Hematopoietic multipotent progenitor cell (in vitro differentiated cells): ENCODE results near the gene GALNT4. TPM values are rescaled to one million over a fixed set of nuclear protein-coding genes. Genes with fewer than 3 reads are reported as not detected.

Experiments used
- DNase-seq, 3 donors: peaks; one replicate each; pipeline ENCODE4 v3.0.0-alpha.2; 2011 to 2015; ENCODE audit warnings: low read depth in 2 of 3, low spot score in 2 of 3
- total RNA-seq: library from RNA; depleted of rRNA; stranded (reverse); fragments of >200 nt; gene quantifications from one replicate; pipeline ENCODE4 v1.2.3, GENCODE V29; 2012

The GALNT4 gene
- total RNA-seq, result 5.1 TPM

DNA sequence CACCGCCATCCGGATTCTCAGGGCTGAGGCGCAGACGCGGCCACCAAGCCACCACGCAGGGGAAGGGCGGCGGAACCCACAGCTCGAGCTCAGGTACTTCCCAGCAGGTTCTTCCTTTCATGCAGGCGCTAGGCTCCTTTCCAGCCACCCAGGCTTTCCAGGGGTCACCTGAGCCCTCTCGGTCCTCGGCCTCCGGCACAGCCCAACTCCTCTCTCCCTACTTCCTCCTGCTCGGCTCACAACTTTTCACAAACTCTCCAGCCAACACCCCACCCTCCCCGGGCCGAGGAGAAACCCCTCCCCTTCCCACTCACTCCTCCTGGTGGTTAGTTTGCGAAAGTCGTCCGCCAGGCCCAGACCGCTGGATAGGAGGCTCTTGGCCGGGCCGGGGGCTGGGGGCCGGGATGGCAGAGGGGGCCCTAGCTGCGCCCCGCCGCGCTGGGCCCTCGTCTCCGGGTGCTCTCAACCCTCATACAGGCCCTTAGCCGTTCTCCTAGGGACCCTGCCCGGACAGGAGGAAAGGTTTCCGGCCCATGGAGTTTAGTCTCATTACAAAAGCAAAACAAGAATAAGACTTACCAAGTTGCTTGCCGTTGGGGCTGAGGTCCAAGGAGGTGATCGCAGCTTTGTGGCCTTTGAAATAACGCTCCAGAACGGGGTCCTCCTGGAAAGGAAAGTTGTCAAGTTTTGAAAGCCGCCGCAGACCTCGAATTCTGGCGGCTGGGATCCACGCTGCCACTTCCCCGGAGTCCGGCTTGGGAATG, at the start of gene GALNT4:
GALNT4 (minus strand) TSS at position 256 of the 764 bp plus-strand sequence; CDS start at position 9, 247 bp downstream.
- DNase-seq, result peak; percentile 50 to 94 (median 89)

DNA sequence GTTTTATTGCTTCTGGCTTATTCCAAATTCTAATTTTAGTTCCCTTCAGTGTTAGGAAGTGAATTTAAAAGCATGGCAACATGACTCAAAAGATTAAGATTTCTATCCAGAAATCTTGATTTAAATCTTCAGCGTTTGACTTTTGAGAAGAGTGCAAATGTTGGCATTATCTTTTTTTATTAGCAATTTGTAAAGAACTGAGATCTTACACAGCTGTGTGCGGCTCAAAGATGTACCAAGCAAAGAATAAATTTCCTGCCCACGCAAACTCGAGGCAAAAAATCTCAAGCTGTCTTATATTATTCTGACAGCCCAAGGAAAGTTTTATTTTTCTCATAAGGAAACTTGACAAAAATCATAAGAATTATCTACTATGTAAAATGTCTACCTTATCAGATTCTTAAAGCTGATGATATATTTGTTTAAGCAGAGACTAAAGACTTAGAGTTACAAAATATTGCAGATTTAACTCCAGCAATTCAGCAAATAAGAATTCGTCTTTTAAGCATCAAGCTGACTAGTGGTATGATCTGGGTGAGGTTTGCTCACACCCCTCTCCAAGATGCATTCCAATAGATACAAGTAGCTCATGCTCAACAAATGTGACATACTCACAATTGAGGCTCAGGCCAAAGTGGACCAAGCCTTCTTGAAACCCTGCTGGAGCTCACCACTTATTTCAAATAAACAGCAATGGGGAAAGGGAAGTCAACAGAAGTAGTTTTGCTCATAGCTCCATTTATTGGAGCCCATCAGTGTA, 48.6 kb upstream of the GALNT4 start:
- no peak for DNase-seq

DNA sequence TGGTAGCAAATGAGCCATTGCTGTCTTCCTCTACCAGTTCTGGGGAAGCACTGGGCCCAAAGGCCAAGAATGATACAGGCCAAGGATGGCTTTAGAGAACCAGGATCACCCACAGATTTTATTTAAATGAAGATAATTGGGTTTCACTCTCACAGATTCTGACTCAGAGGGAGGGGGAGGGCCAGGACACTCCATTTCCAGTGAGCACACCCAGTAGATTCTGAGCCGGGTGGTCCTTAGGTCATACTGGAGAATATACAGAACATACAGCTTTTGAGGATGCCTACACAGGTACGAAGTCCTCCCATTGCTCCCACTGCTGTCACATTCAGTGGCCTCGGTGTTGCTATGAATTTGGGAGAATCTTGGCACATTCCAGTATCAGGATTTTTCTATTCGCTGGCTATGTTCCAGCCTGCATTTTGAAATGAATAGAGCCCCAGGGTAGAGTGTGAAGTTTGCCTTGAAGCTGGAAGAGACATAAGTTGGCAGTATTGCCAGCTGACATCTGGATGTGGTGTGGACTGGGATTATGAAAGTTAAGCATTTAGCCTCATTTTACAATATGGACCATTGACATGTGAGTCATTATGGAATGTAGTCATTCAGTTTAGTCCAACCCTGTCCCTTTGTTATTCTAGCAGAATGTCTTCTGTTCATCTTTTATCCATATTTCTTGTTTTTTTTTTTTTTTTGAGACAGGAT, 47.0 kb upstream of the GALNT4 start:
- no peak for DNase-seq

DNA sequence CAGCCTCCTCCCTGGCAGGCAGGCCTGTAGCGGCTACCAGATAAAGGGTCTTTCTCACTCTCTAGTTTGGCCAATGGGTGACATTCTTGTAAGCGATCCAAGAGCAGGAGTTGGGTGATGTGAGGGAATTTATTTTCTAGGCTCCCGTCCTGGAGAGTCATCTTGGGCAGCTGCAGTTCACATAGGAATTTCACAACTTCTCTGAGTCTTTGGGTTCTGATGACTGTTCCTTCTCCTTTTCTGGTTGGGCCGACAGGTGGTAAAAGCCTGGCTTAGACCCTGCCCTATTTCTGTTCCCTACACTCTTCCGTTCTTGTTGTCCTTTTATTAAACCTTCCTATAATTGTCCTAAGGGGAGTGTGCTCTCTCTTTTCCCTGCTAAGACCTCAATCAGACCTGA, 43.9 kb upstream of the GALNT4 start:
- no peak for DNase-seq

DNA sequence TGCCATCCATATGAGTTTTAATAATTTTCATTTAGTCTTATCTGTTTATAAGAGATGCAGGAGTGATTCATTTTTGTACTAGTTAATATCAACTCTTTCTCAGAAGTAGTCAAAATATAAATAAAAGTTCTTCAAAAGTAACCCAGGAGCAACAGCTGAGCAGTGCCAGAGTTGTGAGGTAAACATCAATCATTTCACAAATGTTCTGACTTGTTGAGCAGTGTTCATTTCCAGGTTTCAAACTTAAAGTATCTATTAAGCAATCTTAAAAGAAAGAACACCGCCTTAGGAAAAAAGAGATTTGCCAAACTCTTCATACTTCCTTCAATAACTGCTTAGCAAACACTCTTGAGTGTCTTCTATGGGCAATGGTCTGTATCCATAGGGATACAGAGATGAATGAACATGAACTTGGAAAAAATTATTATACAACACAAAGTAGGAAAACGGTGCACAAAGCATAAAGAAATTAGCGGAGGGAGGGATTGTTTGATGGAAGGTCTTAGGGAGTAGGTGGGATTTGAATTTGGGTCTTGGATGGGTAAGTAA, 43.2 kb upstream of the GALNT4 start:
- DNase-seq, result no peak

DNA sequence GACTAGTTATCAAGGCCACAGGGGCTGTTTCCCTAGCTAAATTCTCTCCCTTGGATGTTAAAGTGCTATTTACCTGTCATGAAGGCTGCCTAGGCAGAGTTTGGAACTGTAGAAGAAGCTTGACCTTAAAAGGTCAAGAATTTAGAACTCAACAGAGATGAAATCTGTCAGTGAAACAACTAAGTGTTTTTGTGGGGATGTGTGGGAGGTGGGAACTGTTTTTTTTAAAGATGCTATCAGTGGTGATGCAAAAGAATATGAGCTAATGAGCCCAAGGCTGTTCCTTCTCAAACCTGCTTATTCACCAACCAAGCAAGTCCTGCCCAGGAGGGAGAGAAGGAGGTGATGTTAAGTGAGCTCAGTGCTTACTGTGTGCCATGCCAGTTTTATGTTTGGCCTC, 42.0 kb upstream of the GALNT4 start:
- DNase-seq, result no peak

DNA sequence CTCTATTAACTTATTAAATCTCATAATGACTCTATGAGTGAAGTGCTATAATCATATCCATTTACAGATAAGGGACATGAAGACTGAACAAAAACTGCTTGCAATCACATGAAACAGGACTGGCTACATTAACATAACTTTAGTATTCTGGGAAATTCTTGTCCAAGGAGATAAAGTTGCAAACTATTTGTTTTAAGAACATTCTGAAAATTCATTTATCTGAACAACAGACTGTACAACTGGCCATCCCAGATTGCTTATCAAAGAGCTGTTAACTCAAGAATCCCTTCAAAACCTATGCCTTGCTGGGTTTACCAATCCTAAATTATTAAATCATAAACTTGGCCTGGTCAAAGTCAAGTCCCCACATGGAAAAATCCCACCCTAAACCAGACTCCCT, 40.4 kb upstream of the GALNT4 start:
- DNase-seq, result no peak

DNA sequence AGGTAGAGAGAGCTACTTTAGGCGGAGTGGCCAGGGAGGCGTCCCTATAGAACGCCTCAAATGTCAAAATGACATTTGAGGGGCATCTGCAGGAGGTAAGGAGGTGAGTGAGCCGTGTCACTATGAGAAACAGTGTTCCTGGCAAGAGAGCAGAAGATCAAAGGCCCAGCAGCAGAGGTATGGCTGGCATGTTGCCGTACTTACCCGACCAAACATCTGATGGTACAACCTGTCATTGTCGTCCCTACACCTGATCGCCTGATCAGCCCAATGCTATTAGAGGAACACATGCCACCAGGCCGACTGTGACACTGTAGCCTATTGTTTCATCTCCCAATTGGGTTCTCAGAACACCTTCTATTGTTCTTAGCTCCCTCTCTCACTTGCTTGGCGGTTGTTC, 35.2 kb upstream of the GALNT4 start:
- DNase-seq, result no peak

DNA sequence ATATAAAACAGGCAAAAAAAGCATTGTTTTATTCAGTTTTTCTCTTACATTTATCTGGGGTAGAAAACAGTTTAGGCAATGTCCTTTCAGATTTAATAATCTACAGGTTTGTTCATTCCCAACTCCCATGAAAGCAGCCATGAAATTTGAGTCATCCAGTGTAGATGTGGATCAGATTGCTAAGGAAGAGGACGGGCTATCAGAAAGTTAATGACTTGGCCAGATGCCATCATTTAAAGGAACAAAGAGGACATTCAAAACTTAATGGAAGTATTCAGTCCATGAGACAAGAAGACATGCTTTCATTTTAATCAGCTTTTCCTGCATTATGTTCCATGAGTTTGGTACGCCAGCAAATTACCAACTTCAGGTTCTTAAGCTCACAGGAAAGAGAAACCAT, 32.4 kb upstream of the GALNT4 start:
- no peak for DNase-seq

DNA sequence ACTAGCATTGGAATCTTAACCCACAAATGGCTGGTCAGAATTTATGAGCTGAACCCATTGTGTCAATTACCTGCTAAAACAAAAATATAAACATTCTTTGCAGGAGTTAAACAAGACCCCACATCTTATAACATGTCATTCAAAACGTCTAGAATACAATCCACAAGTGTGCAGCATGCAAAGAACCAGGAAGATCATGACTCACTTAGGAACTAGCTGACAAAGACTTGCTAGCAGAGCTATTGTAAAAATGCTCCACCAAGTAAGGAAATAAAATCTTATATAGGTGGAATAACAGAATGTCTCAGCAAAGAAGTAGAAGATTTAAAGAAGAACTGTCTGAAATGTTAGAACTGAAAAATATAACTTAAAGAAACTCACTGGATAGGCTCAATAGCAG, 27.8 kb upstream of the GALNT4 start:
- no peak for DNase-seq

DNA sequence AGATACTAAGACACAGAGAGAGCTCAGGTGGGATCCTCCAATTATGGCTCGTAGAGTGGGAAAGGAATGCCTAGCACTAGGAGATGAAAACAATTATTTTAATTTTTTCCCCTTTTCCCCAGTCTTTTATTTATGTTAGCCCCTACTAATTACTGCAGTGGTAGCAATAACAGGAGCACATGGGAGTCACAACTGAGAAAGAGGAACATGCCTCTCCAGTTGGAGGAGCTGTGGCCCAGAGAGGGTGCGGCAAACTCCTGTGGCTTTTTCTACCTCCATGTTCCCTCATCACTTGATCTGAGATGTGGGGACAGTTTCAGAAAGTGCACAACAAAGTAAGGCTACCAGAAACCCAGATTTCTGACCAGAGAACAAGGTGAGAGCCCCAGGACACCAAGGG, 27.2 kb upstream of the GALNT4 start:
- no peak for DNase-seq

DNA sequence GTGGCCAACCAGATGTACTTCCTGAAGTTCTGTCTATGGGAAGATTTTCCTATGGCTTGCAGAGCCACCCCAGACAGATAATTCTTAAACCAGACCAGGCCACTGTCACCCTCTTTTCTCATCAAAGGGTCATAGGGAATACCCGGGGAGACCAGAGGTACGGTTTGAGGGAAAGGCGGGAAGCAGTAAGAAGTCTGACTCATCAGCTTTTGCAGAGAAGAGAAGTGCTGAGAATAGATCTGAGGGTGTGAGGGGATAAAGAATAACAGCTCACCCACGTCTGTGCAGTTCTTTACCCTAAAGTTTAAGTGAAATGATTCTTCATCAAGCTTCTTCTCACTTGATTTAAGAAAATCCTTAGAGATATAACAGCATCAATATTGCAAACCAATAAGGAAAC, 22.5 kb upstream of the GALNT4 start:
- no peak for DNase-seq

DNA sequence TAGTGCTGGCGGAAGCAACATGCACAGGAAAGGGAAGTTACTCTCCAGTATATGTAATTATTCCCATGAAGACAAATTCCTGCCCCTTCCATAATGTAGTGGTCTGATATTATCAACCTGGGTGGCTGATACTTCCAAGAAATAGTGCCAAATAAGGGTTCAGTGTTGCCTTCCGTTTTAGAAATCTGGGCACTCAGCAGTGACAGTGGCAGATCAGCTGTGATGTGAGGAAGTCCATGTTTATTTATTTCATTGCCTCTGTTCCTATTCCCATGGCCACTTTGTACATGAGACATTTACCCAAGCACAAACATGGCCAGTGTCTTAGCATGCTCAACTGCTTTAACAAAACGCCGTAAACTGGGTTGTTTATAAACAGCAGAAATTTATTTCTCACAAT, 21.6 kb upstream of the GALNT4 start:
- DNase-seq, result no peak

DNA sequence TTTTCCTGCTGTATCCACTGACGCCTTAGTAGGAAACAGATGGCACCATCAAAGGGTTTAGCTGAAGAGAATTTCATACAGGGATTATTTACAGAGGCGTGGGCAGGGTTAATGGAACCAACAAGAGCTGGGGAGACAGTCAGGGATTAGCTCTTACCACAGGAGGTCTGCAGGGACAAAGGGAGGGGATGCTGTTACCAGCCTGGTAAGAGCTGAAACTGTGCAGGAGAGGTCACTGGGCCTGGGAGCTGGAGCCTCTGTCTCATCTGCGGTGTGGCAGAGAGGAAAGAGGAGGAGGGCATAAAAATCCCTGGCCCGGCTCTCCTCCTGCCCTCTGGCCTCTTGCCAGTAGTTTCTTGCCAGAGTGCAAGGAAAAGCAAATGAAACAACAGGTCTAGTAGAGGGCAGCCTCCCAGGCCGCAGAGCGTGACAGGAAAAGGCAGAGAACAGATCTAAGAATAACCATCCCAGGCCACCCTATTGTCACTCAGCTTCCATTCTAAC, 20.1 kb upstream of the GALNT4 start:
- DNase-seq, result peak in 1 of 3 donors; percentile 12

DNA sequence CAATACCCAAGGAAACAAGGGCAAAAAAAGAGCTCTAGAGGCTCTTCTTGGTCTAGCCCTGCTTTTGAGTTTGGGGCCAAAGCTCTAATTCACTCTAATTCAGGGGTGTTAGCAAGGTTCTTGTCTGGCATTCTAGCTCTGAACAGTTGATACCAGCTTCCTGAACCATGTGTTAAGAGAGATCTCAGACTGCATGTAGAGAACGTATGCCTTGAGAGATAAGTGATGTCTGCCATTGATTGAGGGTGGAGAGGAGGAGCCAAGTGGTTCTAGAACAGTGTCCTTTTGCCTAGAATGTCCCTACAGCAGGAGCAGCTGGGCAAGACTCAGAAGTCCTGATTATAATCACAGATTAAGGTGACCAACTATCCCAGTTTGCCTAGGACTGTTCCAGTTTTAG, 19.4 kb upstream of the GALNT4 start:
- DNase-seq, result no peak

DNA sequence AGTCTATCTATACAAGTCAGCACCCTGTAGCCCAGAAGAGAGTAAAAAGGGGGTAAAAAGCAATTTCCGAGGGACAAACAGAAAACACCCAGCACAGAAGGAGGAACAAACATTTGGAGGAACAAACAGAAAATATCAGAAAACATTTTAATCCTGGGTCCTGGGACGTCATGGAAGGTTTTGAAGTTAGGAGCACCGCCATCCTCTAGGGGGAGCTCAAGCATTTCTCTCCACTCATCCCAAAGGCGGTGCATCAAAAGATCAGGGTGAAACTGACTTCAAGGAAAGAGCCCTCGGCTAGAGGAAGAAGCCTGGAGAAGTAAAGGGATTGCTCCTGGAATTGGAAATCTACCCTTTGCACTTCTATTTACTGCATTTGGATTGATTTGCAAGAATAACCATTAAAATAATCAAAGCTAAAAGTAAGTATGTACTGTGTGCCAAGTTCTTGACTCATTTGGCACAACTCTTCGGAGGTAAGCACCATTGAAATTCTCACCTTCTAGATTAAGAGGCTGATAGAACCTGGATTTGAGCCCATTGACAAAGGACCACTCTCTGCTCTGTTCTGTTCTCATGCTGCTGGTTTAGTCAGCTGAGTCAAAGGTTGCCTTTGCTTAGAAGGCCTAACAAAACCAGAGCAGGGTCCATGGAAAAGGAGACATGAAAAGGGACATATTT, 18.5 kb upstream of the GALNT4 start:
- peak; percentile 43 to 83 (median 73) for DNase-seq

DNA sequence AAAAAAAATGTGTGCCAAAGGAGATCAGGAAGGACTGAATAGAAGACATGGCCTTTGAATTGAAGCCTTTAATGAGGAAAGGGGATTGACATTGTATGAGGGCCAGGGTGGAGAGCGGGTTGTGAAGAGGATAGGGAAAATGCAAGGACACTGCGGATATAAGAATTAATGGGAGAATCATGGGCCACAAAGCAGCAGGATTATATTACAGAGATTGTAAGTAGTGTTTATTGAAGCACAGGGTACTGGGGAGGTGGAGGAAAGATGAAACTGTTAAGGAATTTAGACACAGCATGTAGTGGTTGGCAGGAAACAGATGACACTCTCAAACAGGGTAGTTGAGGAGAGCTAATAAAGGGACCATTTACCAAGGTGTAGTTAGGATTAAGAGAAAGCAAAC, 17.6 kb upstream of the GALNT4 start:
- DNase-seq, result no peak

DNA sequence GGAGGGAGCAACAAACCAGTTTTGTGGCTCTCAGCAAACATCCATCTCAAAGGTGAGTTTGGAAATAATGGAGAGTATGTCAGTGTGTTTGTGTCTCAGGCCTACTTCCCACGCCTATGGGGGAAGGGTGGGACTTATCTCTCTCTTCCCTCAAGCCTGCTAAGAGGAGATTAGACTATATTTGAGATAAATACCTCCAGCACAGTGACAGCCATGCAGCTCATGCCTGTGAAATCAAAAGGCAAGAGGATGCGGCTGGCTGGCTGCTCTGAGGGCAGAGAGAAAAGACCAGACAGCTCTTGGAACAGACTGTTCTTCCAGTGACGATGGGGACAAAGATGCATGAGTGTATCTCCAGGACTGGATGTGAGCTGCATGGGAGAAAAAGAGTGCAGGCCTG, 16.0 kb upstream of the GALNT4 start:
- DNase-seq, result no peak

DNA sequence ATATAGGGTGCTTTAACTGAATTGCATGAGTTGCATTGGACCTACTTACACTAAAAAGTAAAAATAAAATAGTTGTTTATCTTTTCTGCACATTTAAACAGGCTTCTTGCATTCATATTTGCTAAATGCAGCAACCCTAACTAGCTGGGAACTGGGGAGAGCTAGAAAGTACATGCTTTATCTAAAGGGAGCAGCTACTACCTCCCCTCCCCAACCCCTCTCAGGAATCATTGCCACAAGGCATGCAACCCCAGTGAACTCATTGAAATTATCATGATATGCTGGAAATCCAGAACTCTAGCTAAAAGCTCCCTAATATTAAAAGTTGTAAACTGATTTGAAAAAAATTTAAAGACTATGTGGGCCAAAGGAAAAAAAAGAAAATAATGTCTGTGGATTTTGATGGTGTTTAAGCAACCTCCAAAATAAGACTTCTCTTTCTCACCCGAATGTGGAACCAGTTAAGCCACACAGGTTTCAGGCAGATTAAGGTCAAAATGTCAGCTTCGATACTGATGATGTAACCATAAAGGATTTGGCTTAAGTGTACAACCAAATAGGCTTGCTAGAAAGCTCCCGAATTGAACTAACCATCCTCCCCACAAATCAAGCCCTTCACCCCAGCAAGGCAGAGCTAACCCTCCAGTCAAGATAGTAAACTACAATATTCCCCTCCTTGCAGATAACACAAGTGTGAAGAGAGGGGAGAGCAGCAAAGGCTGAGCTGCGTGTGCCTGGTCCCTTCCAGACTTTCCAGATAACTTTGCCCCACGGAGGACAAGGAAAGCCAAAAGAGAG, 15.0 kb upstream of the GALNT4 start:
- DNase-seq, result no peak

DNA sequence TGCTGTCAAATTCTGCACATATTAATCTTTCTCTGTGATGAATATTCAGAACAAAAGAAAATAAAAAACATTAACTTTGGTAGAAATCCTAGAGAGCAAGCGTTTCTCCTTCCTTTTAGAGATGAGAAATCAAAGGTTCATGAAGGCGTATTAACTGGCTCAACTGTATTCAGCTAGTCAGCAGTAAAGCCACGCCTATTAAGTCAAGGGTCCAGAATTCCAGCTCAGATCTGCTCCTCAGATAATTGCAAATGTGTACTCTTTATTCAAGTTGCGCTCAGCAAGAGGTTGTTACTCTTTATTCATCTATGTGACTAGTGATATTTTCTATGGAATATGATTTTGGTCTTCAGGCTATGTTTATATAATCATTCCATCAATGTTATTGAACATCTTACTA, 14.3 kb upstream of the GALNT4 start:
- no peak for DNase-seq
